Ascending aorta (tissue), 2 donors: ENCODE results near the gene CLEC2A. TPM values are rescaled to one million over a fixed set of nuclear protein-coding genes. Genes with fewer than 3 reads are reported as not detected.

ENCODE experiments used
- DNase-seq, 2 donors: peaks; one replicate each; pipeline ENCODE4 v3.0.0-alpha.2; 2019; ENCODE audit warnings: low spot score in 2 of 2
- H3K27ac ChIP-seq, 2 donors: fragments of 200-600 bp; sonication (generic); one replicate each; pipeline ENCODE4 v1.5.1; 2016 to 2017; ENCODE audit warnings: mild to moderate bottlenecking in 1 of 2
- H3K27me3 ChIP-seq: fragments of 200-600 bp; sonication (generic); one replicate; pipeline ENCODE4 v1.5.1; 2017
- H3K36me3 ChIP-seq, 2 donors: fragments of 200-600 bp; sonication (generic); one replicate each; pipeline ENCODE4 v1.5.1; 2016
- H3K4me1 ChIP-seq, 2 donors: fragments of 200-600 bp; sonication (generic); one replicate each; pipeline ENCODE4 v1.5.1; 2016 to 2017; ENCODE audit warnings: mild to moderate bottlenecking in 1 of 2
- H3K4me3 ChIP-seq, 2 donors: fragments of 200-600 bp; sonication (generic); one replicate each; pipeline ENCODE4 v1.5.1; 2016 to 2017; ENCODE audit warnings: mild to moderate bottlenecking in 1 of 2
- H3K9me3 ChIP-seq, 2 donors: fragments of 200-600 bp; sonication (generic); one replicate each; pipeline ENCODE4 v1.5.1; 2016
- CTCF ChIP-seq, 3 experiments: fragments of 200-600 bp in 2 of 3; fragments of 450-650 bp in 1 of 3; sonication (generic) in 2 of 3; IDR thresholded peaks; one replicate each; pipeline ENCODE4 v1.5.1; 2016 to 2019; ENCODE audit warnings: antibody characterized with exemption in 3 of 3, mild to moderate bottlenecking in 1 of 3, moderate library complexity in 1 of 3
- intact Hi-C: fragments of 100-400 bp; cut with DNase I; formaldehyde crosslinking; loops from one replicate; pipeline ENCODE4 v1.15.1; 2023
- total RNA-seq: library from RNA; depleted of rRNA; stranded (reverse); fragments of >200 nt; gene quantifications from one replicate; pipeline ENCODE4 v1.1.0, GENCODE V29; 2016

The CLEC2A gene
- total RNA-seq, 1 donor from 2014 or later = not detected

GRCh38 chr12:9895215-9895971, 36.8 kb downstream of the CLEC2A start:
- Histone ChIP-seq H3K27ac (no peak overlapping the region), H3K9me3 (no peaks in the 10 kb centered on the region), H3K4me1 (no peaks in the 10 kb centered on the region), H3K4me3 (no peak overlapping the region), H3K27me3 (no peaks in the 10 kb centered on the region), H3K36me3 (no peaks in the 10 kb centered on the region)
- no peak for TF ChIP-seq CTCF (IDR thresholded peaks at IDR 0.05)
- intact Hi-C loops = no loop called here
- DNase-seq = no peak

- Histone ChIP-seq H3K36me3 (no peaks in the 10 kb centered on the region), H3K27ac (no peak overlapping the region), H3K27me3 (no peaks in the 10 kb centered on the region), H3K4me1 (no peaks in the 10 kb centered on the region), H3K4me3 (no peak overlapping the region), H3K9me3 (no peaks in the 10 kb centered on the region)
- TF ChIP-seq CTCF (IDR thresholded peaks at IDR 0.05) = no peak
- DNase-seq = no peak
- intact Hi-C loops = no loop called here
Measured at GRCh38 chr12:9888665-9889273, 43.4 kb downstream of the CLEC2A start.

DNA sequence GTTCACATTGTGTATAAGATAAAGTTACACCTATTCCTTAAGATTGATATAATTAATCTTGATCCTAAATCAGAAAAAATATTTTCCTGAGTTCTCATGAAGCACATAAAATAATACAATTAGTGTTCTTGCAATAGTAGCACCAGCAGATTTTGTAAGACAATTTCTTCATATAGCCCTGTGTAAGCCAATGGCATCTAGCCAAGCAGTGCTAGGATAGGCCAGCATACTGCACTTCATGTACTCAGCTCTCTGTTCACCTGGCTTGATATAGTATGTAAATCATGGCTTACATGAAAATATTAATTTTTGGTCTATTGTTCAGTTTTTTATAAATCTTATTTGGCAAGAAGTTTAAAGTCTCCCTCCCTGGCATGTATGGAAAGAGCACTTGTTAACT, 49.0 kb downstream of the CLEC2A start:
- Histone ChIP-seq H3K27me3 (no peaks in the 10 kb centered on the region), H3K4me3 (no peak overlapping the region), H3K36me3 (no peaks in the 10 kb centered on the region), H3K27ac (no peak overlapping the region), H3K4me1 (no peaks in the 10 kb centered on the region), H3K9me3 (no peaks in the 10 kb centered on the region)
- intact Hi-C loops = no loop called here
- DNase-seq = no peak
- TF ChIP-seq CTCF (IDR thresholded peaks at IDR 0.05) = no peak

DNA sequence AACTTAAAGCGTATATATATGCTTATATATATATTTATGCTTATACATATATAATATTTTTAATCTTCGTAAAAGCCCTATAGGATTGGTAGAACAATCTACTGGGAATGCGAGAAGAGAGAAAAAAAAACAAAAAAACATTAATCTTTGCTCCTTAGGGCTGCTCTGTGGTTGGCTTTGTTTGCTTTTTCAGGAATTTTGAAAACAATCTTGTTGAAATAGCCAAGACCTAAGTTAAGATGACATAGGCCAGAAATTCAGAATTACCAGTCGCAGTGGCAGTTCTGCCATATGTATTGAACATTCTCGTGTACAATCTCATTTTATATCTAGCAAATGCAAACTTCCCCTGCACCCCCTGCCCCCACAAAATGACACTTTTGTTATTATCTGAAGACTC, 50.2 kb downstream of the CLEC2A start:
- no peak for TF ChIP-seq CTCF (IDR thresholded peaks at IDR 0.05)
- no peak for DNase-seq
- Histone ChIP-seq H3K27me3 (no peaks in the 10 kb centered on the region), H3K36me3 (no peaks in the 10 kb centered on the region), H3K4me3 (no peak overlapping the region), H3K27ac (no peak overlapping the region), H3K4me1 (no peaks in the 10 kb centered on the region), H3K9me3 (no peaks in the 10 kb centered on the region)
- intact Hi-C loops = no loop called here

GRCh38 chr12:9881246-9881645, 50.9 kb downstream of the CLEC2A start, which contains the start of gene KLRF2:
Gene KLRF2 (plus strand): TSS chr12:9881489. CDS start chr12:9881596, 107 bp downstream.
- H3K27me3 ChIP-seq = no peaks in the 10 kb centered on the region
- H3K4me1 ChIP-seq = no peaks in the 10 kb centered on the region
- H3K36me3 ChIP-seq = no peaks in the 10 kb centered on the region
- no peak for TF ChIP-seq CTCF (IDR thresholded peaks at IDR 0.05)
- no peak within 1 kb of the TSS for H3K4me3 ChIP-seq
- H3K27ac ChIP-seq = no peak within 1 kb of the TSS
- H3K9me3 ChIP-seq = no peaks in the 10 kb centered on the region
- no peak for DNase-seq
- intact Hi-C loops = no loop called here
